KBM-7 (cell line): ENCODE results near the gene ADGRD1.

Experiments used
- DNase-seq: peaks from one replicate; pipeline ENCODE4 v3.0.0-alpha.2; 2015
- in situ Hi-C: fragments of 300-500 bp; cut with MboI; formaldehyde crosslinking; loops from 2 replicates; pipeline ENCODE4 v1.14.3; 2020; ENCODE audit warnings: low sequenced_read_pairs, low pct_unique_long_range_greater_than_20kb, mixed read lengths

Gene ADGRD1

DNA sequence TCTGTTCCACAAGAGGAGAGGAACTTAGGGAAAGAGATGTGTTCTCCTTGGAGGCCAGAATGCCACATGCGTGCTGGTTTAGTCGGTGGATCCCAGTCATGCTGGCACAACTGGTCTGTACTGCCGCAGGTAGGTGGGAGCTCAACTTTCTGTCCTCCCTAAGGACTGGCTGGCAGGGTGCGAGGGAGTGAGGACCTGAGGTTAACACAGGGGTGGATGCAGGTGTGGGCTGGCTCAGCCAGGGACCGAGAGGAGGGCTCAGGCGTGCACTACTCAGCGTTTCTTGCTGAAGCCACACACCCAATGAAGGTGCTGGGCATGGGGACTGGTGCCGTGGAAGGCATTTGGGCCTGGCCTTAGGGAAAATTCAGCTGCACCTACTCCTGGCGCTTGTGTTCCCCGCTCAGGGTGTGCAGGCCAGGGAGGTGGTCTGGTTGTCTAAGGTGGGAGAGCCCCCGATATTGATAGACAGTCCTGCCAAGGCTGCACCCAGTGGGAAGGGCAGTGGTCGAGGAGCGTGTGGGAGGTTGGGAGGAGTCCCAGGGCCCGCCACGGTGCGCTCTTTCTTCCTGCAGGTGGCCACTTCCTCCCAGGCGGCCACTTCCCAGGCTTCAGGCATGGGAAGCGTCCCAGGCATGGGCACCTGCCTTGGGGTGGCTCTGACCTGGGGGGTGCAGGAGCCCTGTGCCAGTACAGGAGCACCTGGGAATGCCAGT, 138.4 kb downstream of the ADGRD1 start:
- no peak for DNase-seq
- in situ Hi-C loops: no loop called here

GRCh38 chr12:131092901-131093603, 139.3 kb downstream of the ADGRD1 start:
- DNase-seq: peak; percentile 53
- in situ Hi-C loops: no loop called here

- DNase-seq: no peak
- in situ Hi-C loops: no loop called here
These were observed 139.9 kb downstream of the ADGRD1 start for GRCh38 chr12:131093604-131093955.

DNA sequence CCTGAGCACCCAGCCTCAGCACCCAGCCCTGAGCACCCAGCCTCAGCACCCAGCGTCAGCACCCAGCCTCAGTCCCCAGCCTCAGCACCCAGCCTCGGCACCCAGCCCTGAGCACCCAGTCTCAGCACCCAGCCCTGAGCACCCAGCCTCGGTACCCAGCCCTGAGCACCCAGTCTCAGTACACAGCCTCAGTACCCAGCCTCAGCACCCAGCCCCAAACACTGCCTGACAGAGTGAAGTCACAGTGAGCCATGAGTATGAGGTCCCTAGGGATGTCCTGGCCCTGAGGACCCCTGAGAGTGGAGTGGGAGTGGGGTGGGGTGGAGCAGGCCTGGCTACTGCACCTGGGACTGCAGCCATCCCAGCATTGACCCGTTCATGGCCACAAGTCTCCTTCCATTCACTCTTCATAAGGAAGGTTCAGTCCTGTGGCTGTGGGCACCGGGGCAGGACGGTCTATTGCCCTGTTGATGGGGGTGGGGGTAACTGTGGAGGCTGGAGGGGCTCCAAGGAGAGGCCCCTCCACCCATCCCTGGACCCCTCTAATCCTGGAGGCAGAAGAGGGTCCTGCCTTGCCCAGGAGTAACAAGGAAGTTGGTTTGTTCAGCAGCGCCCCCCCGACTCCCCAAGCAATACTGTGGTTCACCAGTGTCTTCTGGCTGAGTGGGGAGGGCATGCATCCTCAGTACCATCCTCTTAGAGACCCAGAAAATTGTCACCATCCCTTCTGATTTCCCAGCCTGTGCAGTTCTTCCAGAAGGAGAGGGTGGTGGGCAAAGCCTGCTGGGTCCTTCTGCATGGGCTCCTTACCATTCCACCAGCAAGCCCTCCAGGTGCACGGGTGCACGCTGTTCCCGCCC, 140.5 kb downstream of the ADGRD1 start:
- DNase-seq: no peak
- in situ Hi-C loops: no loop called here

DNA sequence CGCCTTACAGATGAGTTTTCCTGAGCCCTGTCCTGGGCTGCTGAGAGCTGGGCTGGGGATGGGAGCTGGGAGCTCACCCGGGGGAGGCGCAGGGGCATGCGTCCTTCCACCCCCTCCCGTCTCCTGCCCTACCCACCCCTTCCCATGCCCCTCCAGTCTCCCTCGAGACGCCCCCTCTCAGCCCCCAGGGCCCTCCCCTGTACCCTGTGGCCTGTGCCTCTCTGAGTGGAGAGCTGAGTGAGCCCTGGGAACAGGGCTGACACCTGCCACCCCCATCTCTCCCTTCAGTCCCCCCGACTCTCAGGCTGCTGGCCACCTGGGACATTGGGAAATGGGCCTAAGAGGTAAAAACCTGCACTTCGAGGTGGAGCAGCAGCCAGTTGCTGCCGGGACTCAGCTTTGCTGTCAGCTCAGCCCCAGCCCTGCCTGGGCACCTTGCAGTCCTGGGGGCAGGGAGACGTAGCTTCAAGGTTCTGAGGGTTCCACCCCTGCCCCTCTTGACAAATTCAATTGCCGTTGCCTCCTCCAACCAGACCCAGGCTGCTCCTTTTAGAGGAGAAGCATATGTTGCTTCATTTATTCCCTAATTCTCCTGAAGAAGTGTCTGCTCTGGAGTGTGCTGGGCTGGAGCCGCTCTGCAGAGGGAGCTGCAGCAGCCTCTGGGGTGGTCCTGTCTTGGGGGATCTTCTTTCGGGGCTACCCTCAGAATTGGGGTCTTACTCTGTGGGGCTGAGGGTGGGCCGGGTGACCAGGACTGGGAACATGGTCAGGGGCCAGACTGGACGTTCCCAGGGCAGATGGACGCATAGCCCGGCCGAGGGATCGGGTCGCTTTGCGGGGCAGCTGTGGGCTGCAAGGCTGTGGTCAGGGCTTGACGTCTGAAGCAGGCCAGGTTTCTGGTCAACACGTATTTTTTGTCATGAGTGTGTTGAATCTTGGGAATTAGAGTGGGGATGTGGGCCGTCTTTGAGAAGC, 141.4 kb downstream of the ADGRD1 start:
- in situ Hi-C loops: no loop called here
- no peak for DNase-seq

GRCh38 chr12:131095826-131096680, 142.3 kb downstream of the ADGRD1 start:
- DNase-seq: no peak
- in situ Hi-C loops: no loop called here

DNA sequence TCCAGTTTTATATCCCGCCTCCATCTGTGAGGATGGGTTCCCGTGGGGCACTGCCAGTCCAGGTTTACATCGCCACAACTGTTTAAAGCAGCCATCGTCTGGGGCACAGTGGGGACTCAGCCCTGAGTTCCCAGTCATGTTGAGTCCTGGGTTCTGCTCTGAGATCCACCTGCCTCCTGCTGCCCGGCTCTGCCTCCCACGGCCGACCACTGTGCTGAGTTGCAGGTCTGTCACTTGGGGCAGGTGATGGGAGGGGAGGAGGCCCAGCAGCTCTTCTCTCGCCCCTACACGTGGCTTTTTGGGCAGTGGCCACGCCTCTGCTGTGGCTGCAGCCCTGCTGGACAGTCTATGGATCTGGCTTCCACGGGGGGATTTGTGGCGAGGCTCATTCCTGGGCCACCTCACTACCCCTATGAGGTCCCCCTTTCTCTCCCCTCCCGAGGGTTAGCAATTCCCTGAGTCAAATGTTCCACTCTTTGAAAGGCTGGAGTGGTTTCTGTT, 143.0 kb downstream of the ADGRD1 start:
- no peak for DNase-seq
- in situ Hi-C loops: no loop called here

DNA sequence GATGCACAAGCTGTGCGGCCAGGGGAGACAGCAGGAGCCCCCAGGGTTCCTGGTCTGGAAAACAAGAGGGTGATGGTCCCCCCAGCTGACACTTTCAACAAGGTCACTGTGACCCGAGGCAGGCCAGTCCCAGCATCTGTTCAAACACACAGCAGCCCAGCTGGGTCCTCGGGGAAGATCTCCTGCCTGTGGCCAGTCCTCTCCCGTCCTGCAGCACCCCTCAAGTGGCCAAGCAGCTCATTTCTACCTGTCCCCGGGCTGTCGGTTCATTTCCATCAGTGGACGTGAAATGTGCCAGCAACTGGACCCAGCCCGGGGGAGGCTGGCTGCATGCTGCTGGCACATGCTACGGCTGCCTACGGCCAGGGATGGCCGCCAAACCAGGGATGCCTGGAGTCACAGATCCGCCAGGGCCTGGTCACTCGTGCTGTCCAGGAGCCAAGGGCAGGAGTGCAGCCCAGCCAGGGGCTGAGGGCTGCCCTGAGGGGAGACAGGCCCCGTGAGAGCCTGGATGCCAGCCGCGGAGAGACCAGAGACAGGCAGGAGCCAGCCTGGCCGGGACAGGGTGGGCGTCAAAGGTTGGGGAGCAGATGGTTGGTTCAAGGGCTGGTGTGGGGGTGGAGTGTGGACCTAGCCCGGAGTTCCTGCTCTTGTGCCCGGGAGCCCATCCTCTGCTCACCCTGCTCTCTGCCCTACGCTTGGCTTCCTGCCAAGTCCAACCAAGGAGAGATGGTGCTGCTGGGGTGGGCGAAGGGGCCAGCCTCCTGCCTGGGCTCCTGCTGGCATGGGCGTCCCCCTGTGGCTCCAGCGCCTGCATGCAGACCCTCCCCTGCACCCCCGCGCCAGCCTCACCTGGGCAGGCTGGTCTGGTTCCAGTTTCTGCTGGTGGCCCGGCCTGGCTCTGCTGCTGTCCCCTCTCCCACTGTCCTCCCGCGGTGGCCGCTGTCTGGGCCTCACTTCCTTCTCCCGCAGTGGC, 143.8 kb downstream of the ADGRD1 start:
- in situ Hi-C loops: no loop called here
- DNase-seq: no peak

GRCh38 chr12:131098178-131098981, 144.7 kb downstream of the ADGRD1 start:
- in situ Hi-C loops: no loop called here
- no peak for DNase-seq

DNA sequence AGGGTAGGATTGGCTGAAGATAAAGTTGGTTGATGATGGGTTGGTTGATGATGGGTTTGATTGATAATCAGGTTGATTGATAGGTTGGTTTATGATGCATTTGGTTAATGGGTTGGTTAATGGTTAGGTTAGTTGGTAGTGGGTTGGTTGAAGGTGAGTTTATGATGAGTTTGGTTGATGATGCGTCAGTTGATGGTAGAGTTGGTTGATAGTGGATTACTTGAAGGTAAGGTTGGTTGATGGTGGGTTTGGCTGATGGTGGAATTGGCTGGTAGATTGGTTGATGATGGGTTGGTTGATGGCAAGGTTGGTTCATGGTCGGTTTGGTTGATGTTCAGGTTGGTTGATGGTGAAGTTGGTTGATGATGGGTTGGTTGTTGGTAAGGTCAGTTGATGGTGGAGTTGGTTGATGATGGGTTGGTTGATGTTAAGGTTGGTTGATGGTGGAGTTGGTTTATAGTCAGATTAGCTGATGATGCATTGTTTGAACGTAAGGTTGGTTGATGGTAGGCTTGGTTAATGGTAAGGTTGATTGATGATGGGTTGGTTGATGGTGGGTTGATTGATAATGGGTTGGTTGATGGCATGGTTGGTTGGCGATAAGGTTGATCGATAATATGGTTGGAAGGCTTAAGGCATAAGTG, 146.4 kb downstream of the ADGRD1 start:
- in situ Hi-C loops: loop anchor here (25.0 kb wide), 1 partner anchor 188 kb away; no protein-coding TSS in a partner anchor
- DNase-seq: no peak

- no peak for DNase-seq
- in situ Hi-C loops: loop anchor here (25.0 kb wide), 1 partner anchor 189 kb away; no protein-coding TSS in a partner anchor
These were observed 147.3 kb downstream of the ADGRD1 start for GRCh38 chr12:131101006-131101405.

DNA sequence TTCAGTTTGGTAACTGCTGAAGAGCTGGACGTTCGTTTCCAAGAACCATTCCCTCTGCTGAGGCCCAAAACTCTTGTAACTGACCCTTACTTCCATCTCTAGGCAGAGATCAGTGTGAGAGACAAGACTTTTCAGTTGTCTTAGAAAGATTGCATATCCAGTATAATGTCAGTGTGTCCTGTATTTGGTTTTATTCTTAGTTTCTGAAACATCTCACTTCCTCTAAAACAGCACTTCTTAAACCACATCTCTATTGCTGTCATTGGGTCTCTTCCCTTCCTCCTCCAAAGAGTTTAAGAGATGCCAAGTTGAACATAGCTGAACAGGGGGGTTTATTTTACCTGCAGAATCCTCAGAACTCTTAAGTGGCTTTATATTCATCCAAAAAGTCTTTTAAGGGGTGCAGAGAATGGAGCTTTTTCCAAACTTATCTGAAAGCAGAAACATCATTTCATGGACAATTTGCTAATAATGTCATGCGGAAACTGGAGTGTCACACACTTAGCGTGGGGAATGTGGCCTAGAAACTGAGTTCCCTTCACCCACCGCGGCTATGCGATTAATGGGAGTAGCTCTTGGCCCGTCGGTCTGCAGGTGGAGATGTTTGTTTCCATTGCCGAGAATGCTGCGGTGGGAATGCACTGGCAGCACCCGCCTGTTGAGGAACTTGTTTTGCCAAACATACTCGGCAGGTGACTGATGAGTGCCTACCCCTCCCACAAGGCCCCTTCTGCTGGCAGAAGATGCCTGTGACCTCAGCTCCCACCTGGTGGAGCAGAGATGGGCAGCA, 148.2 kb downstream of the ADGRD1 start:
- no peak for DNase-seq
- in situ Hi-C loops: loop anchor here (25.0 kb wide), 1 partner anchor 190 kb away; no protein-coding TSS in a partner anchor

GRCh38 chr12:131102493-131102931, 148.8 kb downstream of the ADGRD1 start:
- no peak for DNase-seq
- in situ Hi-C loops: loop anchor here (25.0 kb wide), 1 partner anchor 190 kb away; no protein-coding TSS in a partner anchor

DNA sequence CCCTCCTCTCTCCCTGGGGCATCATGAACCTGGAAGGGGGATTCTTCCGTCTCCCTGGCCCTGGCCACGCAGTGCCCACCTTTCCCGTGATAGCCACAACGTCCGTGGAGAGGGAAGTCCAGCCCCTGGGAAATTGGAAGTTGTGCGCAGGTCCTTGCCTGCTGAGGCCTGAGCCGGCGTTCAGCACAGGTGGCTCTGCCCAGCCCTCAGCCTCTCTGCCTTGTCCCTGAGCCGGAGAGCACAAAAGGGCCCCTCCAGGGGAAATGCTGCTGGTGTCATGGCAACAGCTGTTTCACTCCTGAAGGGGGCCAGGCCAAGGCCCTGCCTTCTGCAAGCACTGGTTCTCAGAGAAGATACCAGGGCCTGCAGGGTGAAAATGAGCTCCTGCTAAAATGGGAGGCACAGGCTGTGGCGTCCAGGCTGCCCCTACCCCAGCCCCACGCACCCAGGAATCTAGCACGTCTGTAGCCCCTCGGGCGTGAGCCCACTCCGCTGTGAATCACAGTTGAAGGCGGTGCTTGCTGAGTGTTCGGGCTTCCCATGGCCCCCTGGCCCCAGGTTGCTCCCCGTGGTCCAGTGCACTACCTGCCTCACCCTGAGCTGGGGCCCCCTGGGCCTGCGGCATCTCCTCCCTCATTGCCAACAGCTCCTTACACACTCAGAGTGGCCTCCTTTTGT, 149.4 kb downstream of the ADGRD1 start:
- DNase-seq: no peak

More for the DNA sequence above, 149.4 kb downstream of the ADGRD1 start:
- in situ Hi-C loops: loop anchor here (25.0 kb wide), 1 partner anchor 191 kb away; no protein-coding TSS in a partner anchor
